Measurements from ENCODE around the gene MYOCD.

The MYOCD gene

DNA sequence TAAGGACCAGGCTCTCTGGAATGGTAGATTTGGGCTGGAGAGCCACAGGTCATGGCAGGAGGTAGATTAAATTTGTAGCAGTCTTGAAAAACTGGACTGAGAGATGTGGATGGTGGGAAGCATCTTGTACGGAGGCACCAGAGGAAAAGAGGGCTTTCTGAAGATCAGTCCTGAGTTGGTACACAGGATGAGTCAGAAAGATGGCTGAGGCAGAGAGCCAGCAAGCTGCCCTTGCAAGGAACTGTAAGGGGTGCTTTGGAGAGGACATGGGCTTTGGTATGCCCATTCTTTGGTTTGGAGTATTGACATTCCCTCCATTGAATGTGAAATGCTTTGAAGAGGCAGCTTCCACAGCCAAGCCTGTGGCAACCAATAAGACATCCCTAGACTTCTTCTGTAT lies 55.9 kb downstream of the MYOCD start:
- Histone ChIP-seq H3K27ac (ENCODE audit: low read length) (no peak overlapping the region), H3K9me3 (ENCODE audit: insufficient read depth, low read depth, low read length) (no peaks in the 10 kb centered on the region), H3K4me1 (ENCODE audit: insufficient read depth, low read length) (peaks cover 9% of the 10 kb centered on the region), H3K9ac (ENCODE audit: low read depth, low read length) (no peak overlapping the region), H3K36me3 (ENCODE audit: insufficient read depth, low read depth, low read length) (no peaks in the 10 kb centered on the region), H3K27me3 (ENCODE audit: insufficient read depth, low read length) (no peaks in the 10 kb centered on the region), H3K4me3 (ENCODE audit: low read length) (no peak overlapping the region)

DNA sequence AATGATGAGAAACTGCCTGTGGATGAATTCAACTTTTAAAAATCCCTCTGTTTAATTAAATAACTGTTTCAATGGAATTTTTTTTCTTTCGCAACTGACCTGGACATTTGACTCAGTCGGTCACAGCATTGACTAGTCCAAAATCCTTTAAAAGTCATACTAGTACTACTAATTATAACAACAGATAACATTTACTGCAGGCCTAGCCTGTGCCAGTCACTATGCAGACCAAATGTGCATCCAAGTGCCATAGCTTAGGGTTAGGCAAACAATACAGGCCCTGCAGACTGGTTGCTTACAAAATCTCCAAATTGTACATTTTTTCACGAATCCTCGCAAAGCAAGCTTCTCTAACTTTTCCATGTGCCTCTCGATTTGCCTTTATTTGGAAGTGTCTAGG lies 56.6 kb downstream of the MYOCD start:
- no peak overlapping the region for H3K9ac ChIP-seq (ENCODE audit: low read depth, low read length)
- peaks cover 9% of the 10 kb centered on the region for H3K4me1 ChIP-seq (ENCODE audit: insufficient read depth, low read length)
- no peak overlapping the region for H3K27ac ChIP-seq (ENCODE audit: low read length)
- H3K4me3 ChIP-seq (ENCODE audit: low read length): no peak overlapping the region
- H3K27me3 ChIP-seq (ENCODE audit: insufficient read depth, low read length): no peaks in the 10 kb centered on the region
- H3K9me3 ChIP-seq (ENCODE audit: insufficient read depth, low read depth, low read length): no peaks in the 10 kb centered on the region
- H3K36me3 ChIP-seq (ENCODE audit: insufficient read depth, low read depth, low read length): no peaks in the 10 kb centered on the region

DNA sequence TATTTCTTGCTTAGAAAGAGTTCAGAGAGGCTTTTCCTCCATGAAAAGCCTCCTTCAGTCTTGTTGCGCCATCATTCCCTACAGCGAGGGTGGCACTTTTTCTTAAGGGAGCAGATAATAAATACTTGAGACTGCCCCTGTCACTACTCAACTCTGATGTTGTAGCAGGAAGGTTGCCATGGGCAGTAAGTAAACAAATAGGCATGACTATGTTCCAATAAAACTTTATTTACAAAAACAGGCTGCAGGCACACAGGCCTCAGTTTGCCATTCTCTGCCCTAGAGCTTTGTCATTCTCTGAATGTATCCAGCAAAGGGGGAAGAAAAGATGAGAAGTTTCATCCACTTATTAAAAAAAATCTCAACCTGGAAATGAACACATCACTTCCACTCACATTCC lies 60.4 kb downstream of the MYOCD start:
- Histone ChIP-seq H3K9me3 (ENCODE audit: insufficient read depth, low read depth, low read length) (no peaks in the 10 kb centered on the region), H3K9ac (ENCODE audit: low read depth, low read length) (no peak overlapping the region), H3K27me3 (ENCODE audit: insufficient read depth, low read length) (no peaks in the 10 kb centered on the region), H3K4me1 (ENCODE audit: insufficient read depth, low read length) (no peaks in the 10 kb centered on the region), H3K36me3 (ENCODE audit: insufficient read depth, low read depth, low read length) (no peaks in the 10 kb centered on the region), H3K27ac (ENCODE audit: low read length) (no peak overlapping the region), H3K4me3 (ENCODE audit: low read length) (no peak overlapping the region)

DNA sequence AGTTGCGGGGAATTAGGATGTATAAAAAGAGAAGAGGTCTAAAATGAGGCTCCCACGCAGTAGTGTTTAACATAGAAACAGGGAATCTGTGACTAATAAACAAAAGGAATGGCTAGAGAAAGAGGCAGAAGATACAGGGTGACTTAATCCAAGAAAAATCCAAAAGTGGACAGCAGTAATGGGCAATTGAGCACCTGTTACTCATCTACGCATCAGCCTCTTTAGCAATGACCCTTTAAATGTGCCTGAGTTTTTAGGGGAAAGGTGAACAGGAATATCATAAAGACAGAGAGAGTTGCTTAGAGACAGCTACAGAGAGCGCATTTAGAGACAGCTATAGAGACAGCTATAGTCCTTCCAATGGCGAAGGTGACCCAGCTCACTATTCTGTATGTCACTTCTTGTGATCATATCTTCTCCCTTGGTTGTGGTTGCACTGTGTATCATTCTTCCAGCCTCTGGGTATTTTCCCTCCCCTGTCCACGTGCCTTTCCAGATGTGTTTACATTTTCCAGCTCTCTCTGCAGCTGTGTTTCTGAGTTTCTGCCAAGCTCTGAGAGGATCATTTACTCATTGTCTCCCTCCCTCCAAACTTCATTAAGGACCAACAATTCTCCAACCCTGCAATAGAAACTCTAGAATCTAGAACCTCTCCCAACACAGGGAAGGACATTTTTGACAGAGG lies 61.5 kb downstream of the MYOCD start:
- Histone ChIP-seq H3K27me3 (ENCODE audit: insufficient read depth, low read length) (no peaks in the 10 kb centered on the region), H3K9ac (ENCODE audit: low read depth, low read length) (no peak overlapping the region), H3K9me3 (ENCODE audit: insufficient read depth, low read depth, low read length) (no peaks in the 10 kb centered on the region), H3K4me3 (ENCODE audit: low read length) (no peak overlapping the region), H3K27ac (ENCODE audit: low read length) (no peak overlapping the region), H3K36me3 (ENCODE audit: insufficient read depth, low read depth, low read length) (no peaks in the 10 kb centered on the region), H3K4me1 (ENCODE audit: insufficient read depth, low read length) (no peaks in the 10 kb centered on the region)

DNA sequence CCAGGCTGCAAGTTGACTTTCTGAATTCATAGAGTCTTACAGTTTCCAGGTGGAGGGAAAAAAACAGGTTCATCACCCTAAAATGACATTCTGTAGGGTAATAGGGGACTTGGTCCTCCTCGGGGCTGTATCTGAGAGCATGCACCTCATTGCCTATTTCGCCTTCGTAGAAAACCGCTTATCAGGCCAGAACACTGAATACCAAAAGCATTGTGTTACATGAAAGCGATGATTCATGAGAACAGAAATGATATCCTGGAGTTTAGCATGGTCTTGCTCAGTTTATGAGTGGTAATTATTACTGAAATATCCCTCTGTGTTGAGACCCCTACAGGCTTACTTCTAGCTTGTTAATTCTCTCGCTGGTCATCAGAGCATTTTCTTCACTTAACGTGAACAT lies 62.2 kb downstream of the MYOCD start:
- no peaks in the 10 kb centered on the region for H3K9me3 ChIP-seq (ENCODE audit: insufficient read depth, low read depth, low read length)
- H3K36me3 ChIP-seq (ENCODE audit: insufficient read depth, low read depth, low read length): no peaks in the 10 kb centered on the region
- H3K27ac ChIP-seq (ENCODE audit: low read length): no peak overlapping the region
- H3K4me1 ChIP-seq (ENCODE audit: insufficient read depth, low read length): no peaks in the 10 kb centered on the region
- no peak overlapping the region for H3K9ac ChIP-seq (ENCODE audit: low read depth, low read length)
- H3K4me3 ChIP-seq (ENCODE audit: low read length): no peak overlapping the region
- no peaks in the 10 kb centered on the region for H3K27me3 ChIP-seq (ENCODE audit: insufficient read depth, low read length)

DNA sequence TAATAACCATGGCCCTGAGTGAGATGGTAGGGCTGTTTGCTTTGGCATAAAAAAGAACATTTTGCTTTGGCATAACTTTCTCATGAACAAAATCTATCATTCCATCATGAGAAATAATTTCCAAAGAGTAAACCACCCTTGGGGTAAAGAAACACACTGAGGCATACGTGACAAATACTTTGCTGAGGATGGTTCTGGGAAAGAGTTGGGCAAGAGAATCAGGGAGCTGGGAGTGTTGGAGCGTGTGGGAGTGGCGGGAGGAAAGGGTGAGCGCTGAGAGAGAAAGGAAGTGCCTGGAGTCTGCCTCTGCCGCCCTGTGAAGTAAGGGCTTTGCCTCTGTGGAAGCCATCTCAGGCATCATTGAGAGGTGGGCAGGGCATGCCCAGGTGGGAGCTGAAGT lies 63.4 kb downstream of the MYOCD start:
- Histone ChIP-seq H3K36me3 (ENCODE audit: insufficient read depth, low read depth, low read length) (no peaks in the 10 kb centered on the region), H3K27ac (ENCODE audit: low read length) (no peak overlapping the region), H3K4me1 (ENCODE audit: insufficient read depth, low read length) (no peaks in the 10 kb centered on the region), H3K9ac (ENCODE audit: low read depth, low read length) (no peak overlapping the region), H3K9me3 (ENCODE audit: insufficient read depth, low read depth, low read length) (no peaks in the 10 kb centered on the region), H3K27me3 (ENCODE audit: insufficient read depth, low read length) (no peaks in the 10 kb centered on the region), H3K4me3 (ENCODE audit: low read length) (no peak overlapping the region)

DNA sequence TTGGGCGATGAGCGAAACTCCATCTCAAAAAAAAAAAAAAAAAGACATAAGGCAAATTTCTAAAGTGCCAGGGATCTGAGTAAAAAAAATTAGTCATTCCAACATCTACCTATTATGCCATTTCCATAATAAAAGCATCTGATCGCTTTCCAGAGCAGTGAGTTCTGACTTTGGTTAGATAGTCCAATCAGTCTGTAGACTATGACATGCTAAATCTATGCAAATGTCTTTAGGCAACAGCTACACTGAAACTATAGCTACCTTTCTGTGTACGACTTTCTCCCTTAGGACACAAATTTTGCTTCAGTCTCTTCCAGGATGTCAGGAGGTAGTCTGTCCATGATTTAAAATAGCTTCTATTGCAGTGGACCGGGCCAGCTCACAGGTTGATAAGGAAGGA lies 64.7 kb downstream of the MYOCD start:
- Histone ChIP-seq H3K27me3 (ENCODE audit: insufficient read depth, low read length) (no peaks in the 10 kb centered on the region), H3K36me3 (ENCODE audit: insufficient read depth, low read depth, low read length) (no peaks in the 10 kb centered on the region), H3K9me3 (ENCODE audit: insufficient read depth, low read depth, low read length) (no peaks in the 10 kb centered on the region), H3K27ac (ENCODE audit: low read length) (no peak overlapping the region), H3K4me3 (ENCODE audit: low read length) (no peak overlapping the region), H3K4me1 (ENCODE audit: insufficient read depth, low read length) (no peaks in the 10 kb centered on the region), H3K9ac (ENCODE audit: low read depth, low read length) (no peak overlapping the region)

DNA sequence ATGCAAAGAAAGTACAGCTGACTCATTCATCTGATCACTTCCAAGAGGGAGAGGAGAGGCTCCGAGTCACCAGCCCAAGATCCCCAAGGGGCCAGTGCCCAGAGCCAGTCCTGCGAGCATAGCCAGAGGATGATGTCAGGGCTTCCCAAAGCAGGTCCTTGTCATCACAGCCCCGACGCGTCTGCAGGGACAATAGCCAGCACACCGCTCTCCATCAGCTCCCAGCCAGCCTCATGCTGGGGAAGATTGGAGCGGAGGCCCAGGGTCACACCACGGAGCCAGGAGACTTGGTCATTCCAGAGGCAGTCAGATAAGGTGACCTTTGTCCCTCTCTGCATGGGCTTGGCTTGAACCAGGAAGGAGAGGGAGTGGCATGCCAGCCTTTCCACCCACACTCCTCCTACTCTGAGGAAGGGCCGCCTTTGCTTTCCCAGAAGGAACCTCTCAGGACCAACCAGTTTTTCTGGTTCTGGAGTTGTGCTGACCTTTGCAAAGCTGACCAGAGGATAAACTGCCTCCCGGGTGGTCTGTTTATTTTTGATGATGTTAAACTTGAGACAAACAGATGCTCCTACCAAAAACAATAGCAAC lies 65.3 kb downstream of the MYOCD start:
- no peak overlapping the region for H3K9ac ChIP-seq (ENCODE audit: low read depth, low read length)
- H3K36me3 ChIP-seq (ENCODE audit: insufficient read depth, low read depth, low read length): no peaks in the 10 kb centered on the region
- H3K4me3 ChIP-seq (ENCODE audit: low read length): no peak overlapping the region
- no peak overlapping the region for H3K27ac ChIP-seq (ENCODE audit: low read length)
- no peaks in the 10 kb centered on the region for H3K4me1 ChIP-seq (ENCODE audit: insufficient read depth, low read length)
- H3K9me3 ChIP-seq (ENCODE audit: insufficient read depth, low read depth, low read length): no peaks in the 10 kb centered on the region
- no peaks in the 10 kb centered on the region for H3K27me3 ChIP-seq (ENCODE audit: insufficient read depth, low read length)

DNA sequence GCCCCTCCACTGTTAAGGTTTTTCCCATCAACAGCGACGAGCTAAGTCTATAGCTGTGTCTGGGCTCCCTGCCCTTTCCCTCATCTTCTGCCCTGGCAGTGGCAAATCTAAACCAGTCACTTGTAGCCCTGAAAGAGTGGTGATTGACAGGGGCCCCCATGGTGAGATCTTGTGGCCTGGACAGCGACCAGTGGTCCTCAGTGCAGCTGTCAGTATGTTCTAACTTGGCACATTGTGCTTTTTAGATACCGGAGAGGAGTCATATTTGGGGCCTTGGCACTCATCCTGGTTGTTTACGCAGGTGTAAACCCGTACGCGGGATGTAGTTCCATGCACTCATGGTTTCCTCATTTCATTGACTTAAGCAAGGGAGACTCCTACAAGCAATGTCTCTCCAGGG lies 66.1 kb downstream of the MYOCD start:
- no peaks in the 10 kb centered on the region for H3K9me3 ChIP-seq (ENCODE audit: insufficient read depth, low read depth, low read length)
- H3K27ac ChIP-seq (ENCODE audit: low read length): no peak overlapping the region
- H3K36me3 ChIP-seq (ENCODE audit: insufficient read depth, low read depth, low read length): no peaks in the 10 kb centered on the region
- H3K4me3 ChIP-seq (ENCODE audit: low read length): no peak overlapping the region
- no peaks in the 10 kb centered on the region for H3K27me3 ChIP-seq (ENCODE audit: insufficient read depth, low read length)
- H3K4me1 ChIP-seq (ENCODE audit: insufficient read depth, low read length): no peaks in the 10 kb centered on the region
- H3K9ac ChIP-seq (ENCODE audit: low read depth, low read length): no peak overlapping the region

DNA sequence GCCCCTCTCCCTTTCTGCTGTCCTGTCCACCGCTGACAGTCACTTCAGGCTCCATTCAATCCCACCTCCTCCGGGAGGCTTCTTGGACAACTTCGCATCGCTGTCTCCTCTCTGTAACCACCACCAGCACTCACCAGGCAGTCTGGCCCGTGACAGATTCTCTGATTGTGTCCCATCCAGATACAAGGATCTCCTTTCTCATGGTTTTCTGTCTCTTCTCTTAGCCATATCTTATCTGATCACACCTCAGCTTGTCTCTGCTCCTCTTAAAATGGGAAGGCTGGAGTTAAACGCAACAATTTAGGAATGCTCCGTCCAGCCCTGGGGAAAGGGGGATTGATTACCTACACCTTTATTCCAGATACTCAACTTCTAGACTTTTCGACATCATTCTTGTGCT lies 66.7 kb downstream of the MYOCD start:
- Histone ChIP-seq H3K36me3 (ENCODE audit: insufficient read depth, low read depth, low read length) (no peaks in the 10 kb centered on the region), H3K4me1 (ENCODE audit: insufficient read depth, low read length) (no peaks in the 10 kb centered on the region)

DNA sequence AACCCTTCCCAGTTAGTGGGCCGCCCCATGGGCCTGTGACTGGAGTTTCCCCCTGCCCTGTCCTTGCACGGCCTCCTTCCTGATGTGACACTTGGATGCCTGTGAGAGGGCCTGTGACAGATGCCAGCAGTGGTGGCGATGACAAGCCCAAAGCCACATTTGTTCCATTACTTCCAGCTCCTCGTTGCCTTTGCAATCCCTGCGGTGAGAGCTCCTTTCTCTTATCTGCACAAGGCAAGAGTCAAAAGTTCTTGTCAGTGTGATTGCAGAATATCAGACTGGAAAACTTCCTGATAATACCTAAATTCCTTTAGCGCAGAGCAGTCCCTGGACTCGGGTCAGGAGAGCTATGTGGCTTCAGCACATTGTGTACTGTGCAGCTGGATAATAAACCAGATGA lies 69.2 kb downstream of the MYOCD start:
- H3K9ac ChIP-seq (ENCODE audit: low read depth, low read length): no peak overlapping the region
- H3K9me3 ChIP-seq (ENCODE audit: insufficient read depth, low read depth, low read length): no peaks in the 10 kb centered on the region
- no peak overlapping the region for H3K27ac ChIP-seq (ENCODE audit: low read length)
- no peaks in the 10 kb centered on the region for H3K27me3 ChIP-seq (ENCODE audit: insufficient read depth, low read length)
- H3K4me3 ChIP-seq (ENCODE audit: low read length): no peak overlapping the region
- H3K36me3 ChIP-seq (ENCODE audit: insufficient read depth, low read depth, low read length): no peaks in the 10 kb centered on the region
- peaks cover 2% of the 10 kb centered on the region; the same call in 1 of the 2 replicates for H3K4me1 ChIP-seq (ENCODE audit: insufficient read depth, low read length)

More for the DNA sequence above, 66.7 kb downstream of the MYOCD start:
- H3K27ac ChIP-seq (ENCODE audit: low read length): no peak overlapping the region
- no peak overlapping the region for H3K9ac ChIP-seq (ENCODE audit: low read depth, low read length)
- H3K27me3 ChIP-seq (ENCODE audit: insufficient read depth, low read length): no peaks in the 10 kb centered on the region
- no peaks in the 10 kb centered on the region for H3K9me3 ChIP-seq (ENCODE audit: insufficient read depth, low read depth, low read length)
- H3K4me3 ChIP-seq (ENCODE audit: low read length): no peak overlapping the region

DNA sequence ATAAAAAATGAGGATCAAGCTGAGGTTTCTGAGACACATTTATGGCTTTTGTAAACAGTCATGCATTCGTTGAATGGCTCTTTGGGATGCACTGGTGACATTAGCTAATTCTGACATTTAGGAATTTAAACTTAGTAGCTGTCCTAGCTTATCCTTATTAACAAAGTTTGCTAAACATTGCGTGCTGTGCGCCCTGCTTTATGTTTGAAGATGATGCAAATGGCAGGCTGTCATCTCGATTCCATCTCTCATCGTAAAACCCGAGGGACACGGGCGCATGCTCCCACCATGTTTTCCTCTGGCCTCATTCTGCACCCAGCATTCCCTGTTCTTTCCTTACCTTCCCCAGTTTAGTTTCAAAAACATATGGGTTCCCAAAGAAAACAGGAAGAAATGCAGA lies 69.8 kb downstream of the MYOCD start:
- H3K27ac ChIP-seq (ENCODE audit: low read length): no peak overlapping the region
- H3K4me1 ChIP-seq (ENCODE audit: insufficient read depth, low read length): peaks cover 2% of the 10 kb centered on the region; the same call in 1 of the 2 replicates
- H3K4me3 ChIP-seq (ENCODE audit: low read length): no peak overlapping the region
- H3K36me3 ChIP-seq (ENCODE audit: insufficient read depth, low read depth, low read length): no peaks in the 10 kb centered on the region
- H3K27me3 ChIP-seq (ENCODE audit: insufficient read depth, low read length): no peaks in the 10 kb centered on the region
- H3K9me3 ChIP-seq (ENCODE audit: insufficient read depth, low read depth, low read length): no peaks in the 10 kb centered on the region
- no peak overlapping the region for H3K9ac ChIP-seq (ENCODE audit: low read depth, low read length)
